Frontal cortex (tissue), 1 donor: ENCODE results near the gene PCDHAC2. TPM values are rescaled to one million over a fixed set of nuclear protein-coding genes. Genes with fewer than 3 reads are reported as not detected.

ENCODE experiments used
- small RNA-seq: library from RNA; depleted of rRNA; stranded (forward); fragments of <200 nt; gene quantifications from one replicate; pipeline ENCODE3, GENCODE V24; 2014
- total RNA-seq: library from RNA; depleted of rRNA; stranded (reverse); fragments of >200 nt; gene quantifications from one replicate; pipeline ENCODE4 v1.2.3, GENCODE V29; 2014

PCDHAC2 gene
- total RNA-seq, 1 donor from 2014 or later: 29.8 TPM

Small RNAs within 50 kb of the gene (small RNA-seq; reads per million reads assigned to genes)
- not detected for gene AC010223.1

Other genes starting within 250 kb of the PCDHAC2 start
- 8.6 TPM for gene PCDHA1, start 180.3 kb upstream of the PCDHAC2 start, total RNA-seq
- gene PCDHA2, start 171.6 kb upstream of the PCDHAC2 start, total RNA-seq: 10.6 TPM
- gene PCDHA3, start 165.4 kb upstream of the PCDHAC2 start, total RNA-seq: 16.3 TPM
- 12.2 TPM for gene PCDHA4, start 159.4 kb upstream of the PCDHAC2 start, total RNA-seq
- 8.2 TPM for gene PCDHA5, start 144.9 kb upstream of the PCDHAC2 start, total RNA-seq
- 17.1 TPM for gene PCDHA6, start 138.5 kb upstream of the PCDHAC2 start, total RNA-seq
- gene PCDHA7, start 132.2 kb upstream of the PCDHAC2 start, total RNA-seq: 15.5 TPM
- gene PCDHA8, start 125.3 kb upstream of the PCDHAC2 start, total RNA-seq: 8.2 TPM
- 9.8 TPM for gene PCDHA9, start 118.1 kb upstream of the PCDHAC2 start, total RNA-seq
- 10.6 TPM for gene PCDHA10, start 110.6 kb upstream of the PCDHAC2 start, total RNA-seq
- 29.3 TPM for gene PCDHA11, start 97.5 kb upstream of the PCDHAC2 start, total RNA-seq
- 11.0 TPM for gene PCDHA12, start 91.2 kb upstream of the PCDHAC2 start, total RNA-seq
- gene PCDHA13, start 84.4 kb upstream of the PCDHAC2 start, total RNA-seq: 13.5 TPM
- 76.2 TPM for gene PCDHAC1, start 40.2 kb upstream of the PCDHAC2 start, total RNA-seq
- gene PCDHB1, start 84.9 kb downstream of the PCDHAC2 start, total RNA-seq: 0.82 TPM
- 13.0 TPM for gene PCDHB2, start 128.1 kb downstream of the PCDHAC2 start, total RNA-seq
- gene PCDHB3, start 134.0 kb downstream of the PCDHAC2 start, total RNA-seq: 11.0 TPM
- 4.5 TPM for gene PCDHB4, start 155.3 kb downstream of the PCDHAC2 start, total RNA-seq
- gene PCDHB5, start 168.7 kb downstream of the PCDHAC2 start, total RNA-seq: 7.3 TPM
- 3.3 TPM for gene PCDHB6, start 183.6 kb downstream of the PCDHAC2 start, total RNA-seq
- 9.8 TPM for gene PCDHB7, start 206.2 kb downstream of the PCDHAC2 start, total RNA-seq
- 7.7 TPM for gene PCDHB8, start 211.3 kb downstream of the PCDHAC2 start, total RNA-seq
- gene PCDHB16, start 215.9 kb downstream of the PCDHAC2 start, total RNA-seq: 5.3 TPM
- 4.9 TPM for gene PCDHB9, start 220.7 kb downstream of the PCDHAC2 start, total RNA-seq
- gene PCDHB10, start 225.9 kb downstream of the PCDHAC2 start, total RNA-seq: 13.9 TPM
- gene PCDHB11, start 233.2 kb downstream of the PCDHAC2 start, total RNA-seq: 13.0 TPM
- gene PCDHB12, start 242.2 kb downstream of the PCDHAC2 start, total RNA-seq: 12.6 TPM
- 6.1 TPM for gene PCDHB13, start 247.4 kb downstream of the PCDHAC2 start, total RNA-seq